ENCODE results near the gene RHOBTB3. TPM values are rescaled to one million over a fixed set of nuclear protein-coding genes. Genes with fewer than 3 reads are reported as not detected.
A peak's percentile ranks its signal among the peaks of the same experiment; 100 is the strongest.
"Not testable (repeated sequence)": the region's sequence is repeated elsewhere in the genome, so short reads cannot be mapped to it uniquely, and the experiment has no call there.

RHOBTB3 gene
- total RNA-seq, 1 experiment from 2014 or later, result 84.3 TPM

- TF ChIP-seq ZNF274 (IDR thresholded peaks at IDR 0.05; ENCODE audit: low read depth, low read length), result no peak
Measured at GRCh38 chr5:95712347-95712958, 18.7 kb upstream of the RHOBTB3 start (continued).

DNA sequence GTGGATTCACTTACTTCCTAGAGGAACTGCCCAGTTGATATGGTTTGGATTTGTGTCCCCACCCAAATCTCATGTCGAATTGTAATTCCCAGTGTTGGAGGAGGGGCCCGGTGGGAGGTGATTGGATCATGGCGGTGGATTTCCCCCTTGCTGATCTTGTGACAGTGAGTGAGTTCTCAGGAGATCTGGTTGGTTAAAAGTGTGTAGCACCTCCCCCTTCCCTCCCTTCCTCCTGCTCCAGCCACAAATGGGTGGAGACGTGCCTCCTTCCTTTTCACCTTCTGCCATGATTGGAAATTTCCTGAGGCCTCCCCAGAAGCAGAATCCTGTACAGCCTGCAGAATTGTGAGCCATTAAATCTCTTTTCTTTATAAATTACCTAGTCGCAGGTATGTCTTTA, 17.9 kb upstream of the RHOBTB3 start:
- H2AFZ ChIP-seq (ENCODE audit: low read depth, low read length, poor library complexity, severe bottlenecking); intact Hi-C loops (cut with micrococcal nuclease); RAD21 ChIA-PET (ENCODE audit: low non-redundant PET in 1 of 2, low total read pairs in 2 of 2, uncharacterized antibody in 2 of 2, unreplicated experiment in 2 of 2); H3K27me3 ChIP-seq (ENCODE audit: insufficient read depth, low read length); ATAC-seq; BruUV-seq (replicated peaks); H3K36me3 ChIP-seq (ENCODE audit: control insufficient read depth in 1 of 2, insufficient read depth in 2 of 2, low read length in 2 of 2); H3K4me3 ChIP-seq (replicated peaks in 1 of 2; ENCODE audit: low read depth in 1 of 2, low read length in 2 of 2); H3K9me3 ChIP-seq (ENCODE audit: control insufficient read depth in 1 of 2, insufficient read depth in 1 of 2, low read depth in 1 of 2, low read length in 2 of 2); H4K20me1 ChIP-seq (ENCODE audit: insufficient read depth); POLR2A ChIA-PET; H3K9me2 ChIP-seq (ENCODE audit: insufficient read depth); CTCF ChIA-PET; H3K9ac ChIP-seq (ENCODE audit: low read length); DNase-seq (ENCODE audit: low read depth, low spot score); H3K79me2 ChIP-seq (ENCODE audit: insufficient read depth, low read length): not testable (repeated sequence)
- Histone ChIP-seq H3K27ac (ENCODE audit: low read depth, low read length) (peak overlapping the region; percentile 90; the same call in 1 of the 2 replicates), H3K4me2 (ENCODE audit: low read length) (peak overlapping the region; percentile 88), H3K4me1 (ENCODE audit: control insufficient read depth in 1 of 2, insufficient read depth in 2 of 2, low read length in 2 of 2) (peaks cover 63 to 87% of the 10 kb centered on the region in 2 experiments)

DNA sequence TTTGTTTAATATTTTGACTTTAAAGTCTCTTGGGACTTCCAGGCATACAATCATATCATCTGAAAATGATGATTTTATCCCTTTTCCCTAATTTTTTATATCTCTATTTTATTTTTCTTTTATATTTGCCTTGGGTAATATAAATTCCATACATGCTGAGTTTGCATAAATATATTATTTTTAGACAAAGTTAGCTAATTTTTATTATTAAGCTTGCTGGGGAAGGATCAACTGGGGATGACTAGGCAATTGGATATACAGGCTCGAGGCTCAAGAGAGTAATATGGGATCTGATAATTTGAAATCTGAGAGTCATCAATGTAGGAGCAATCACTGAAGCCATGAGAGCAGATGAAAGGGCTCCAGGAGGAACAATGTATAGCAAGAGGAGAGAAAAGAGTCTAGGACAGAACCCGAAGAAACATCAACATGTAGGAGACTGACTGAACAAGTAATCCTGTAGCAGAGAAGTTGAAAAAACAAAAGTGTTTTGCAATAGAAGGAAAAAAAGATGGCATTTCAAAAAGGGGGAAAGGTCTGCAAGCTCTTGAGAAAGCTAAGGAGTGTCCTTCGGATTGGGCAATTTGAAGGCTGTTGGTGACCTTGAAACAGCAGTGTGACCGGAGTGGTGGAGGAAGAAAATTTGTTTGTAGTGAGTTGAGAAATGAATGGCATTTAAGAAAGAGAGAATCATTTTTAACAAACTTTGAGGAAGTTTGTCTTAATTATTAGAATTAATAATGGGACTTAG, 17.0 kb upstream of the RHOBTB3 start:
- CTCF ChIA-PET, result no interaction called here
- TF ChIP-seq, protein P1, sequence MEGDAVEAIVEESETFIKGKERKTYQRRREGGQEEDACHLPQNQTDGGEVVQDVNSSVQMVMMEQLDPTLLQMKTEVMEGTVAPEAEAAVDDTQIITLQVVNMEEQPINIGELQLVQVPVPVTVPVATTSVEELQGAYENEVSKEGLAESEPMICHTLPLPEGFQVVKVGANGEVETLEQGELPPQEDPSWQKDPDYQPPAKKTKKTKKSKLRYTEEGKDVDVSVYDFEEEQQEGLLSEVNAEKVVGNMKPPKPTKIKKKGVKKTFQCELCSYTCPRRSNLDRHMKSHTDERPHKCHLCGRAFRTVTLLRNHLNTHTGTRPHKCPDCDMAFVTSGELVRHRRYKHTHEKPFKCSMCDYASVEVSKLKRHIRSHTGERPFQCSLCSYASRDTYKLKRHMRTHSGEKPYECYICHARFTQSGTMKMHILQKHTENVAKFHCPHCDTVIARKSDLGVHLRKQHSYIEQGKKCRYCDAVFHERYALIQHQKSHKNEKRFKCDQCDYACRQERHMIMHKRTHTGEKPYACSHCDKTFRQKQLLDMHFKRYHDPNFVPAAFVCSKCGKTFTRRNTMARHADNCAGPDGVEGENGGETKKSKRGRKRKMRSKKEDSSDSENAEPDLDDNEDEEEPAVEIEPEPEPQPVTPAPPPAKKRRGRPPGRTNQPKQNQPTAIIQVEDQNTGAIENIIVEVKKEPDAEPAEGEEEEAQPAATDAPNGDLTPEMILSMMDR (IDR thresholded peaks at IDR 0.05 in 2 of 3, conservative IDR thresholded peaks at IDR 0.05 in 1 of 3; ENCODE audit: borderline replicate concordance in 1 of 3, insufficient read depth in 1 of 3, low read depth in 2 of 3, low read length in 2 of 3), result no peak
- TF ChIP-seq ZFX (IDR thresholded peaks at IDR 0.05) (no peak), SRF (IDR thresholded peaks at IDR 0.05; ENCODE audit: low read depth) (no peak), SIN3A (IDR thresholded peaks at IDR 0.05; ENCODE audit: low read depth) (no peak), ZNF274 (IDR thresholded peaks at IDR 0.05; ENCODE audit: low read depth, low read length) (no peak), ELF1 (IDR thresholded peaks at IDR 0.05; ENCODE audit: borderline replicate concordance, low read depth) (no peak)
- ATAC-seq, result no peak
- Histone ChIP-seq H3K36me3 (ENCODE audit: control insufficient read depth in 1 of 2, insufficient read depth in 2 of 2, low read length in 2 of 2) (no peaks in the 10 kb centered on the region), H3K4me2 (ENCODE audit: low read length) (peak overlapping the region; percentile 48; the same call in 1 of the 2 replicates), H3K27me3 (ENCODE audit: insufficient read depth, low read length) (no peaks in the 10 kb centered on the region), H2AFZ (ENCODE audit: low read depth, low read length, poor library complexity, severe bottlenecking) (no peak overlapping the region), H3K4me1 (ENCODE audit: control insufficient read depth in 1 of 2, insufficient read depth in 2 of 2, low read length in 2 of 2) (peaks cover 56 to 84% of the 10 kb centered on the region in 2 experiments), H3K79me2 (ENCODE audit: insufficient read depth, low read length) (no peaks in the 10 kb centered on the region), H3K9ac (ENCODE audit: low read length) (no peak overlapping the region), H3K9me3 (ENCODE audit: control insufficient read depth in 1 of 2, insufficient read depth in 1 of 2, low read depth in 1 of 2, low read length in 2 of 2) (no peaks in the 10 kb centered on the region), H4K20me1 (ENCODE audit: insufficient read depth) (no peaks in the 10 kb centered on the region), H3K4me3 (replicated peaks in 1 of 2; ENCODE audit: low read depth in 1 of 2, low read length in 2 of 2) (peak overlapping the region in 1 of 2 experiments; percentile 9; a peak in 1 of 4 replicates), H3K27ac (ENCODE audit: low read depth, low read length) (no peak overlapping the region), H3K9me2 (ENCODE audit: insufficient read depth) (no peaks in the 10 kb centered on the region)
- no peak for DNase-seq (ENCODE audit: low read depth, low spot score)
- BruUV-seq (replicated peaks), result no TSS peak
- RAD21 ChIA-PET (ENCODE audit: low non-redundant PET in 1 of 2, low total read pairs in 2 of 2, uncharacterized antibody in 2 of 2, unreplicated experiment in 2 of 2), result no interaction called here
- POLR2A ChIA-PET, result no interaction called here
- intact Hi-C loops (cut with micrococcal nuclease), result loop anchor here (2.0 kb wide), 1 partner anchor 17 kb away; the partner anchor contains the start of gene RHOBTB3
